ENCODE measurements around the gene CROCC2.

- no peak for TF ChIP-seq EZH2phosphoT487 (conservative IDR thresholded peaks at IDR 0.05; ENCODE audit: low read length)
- TF ChIP-seq CTCF (IDR thresholded peaks at IDR 0.05; ENCODE audit: insufficient read depth, low read length, poor library complexity, severe bottlenecking), result no peak
Measured at GRCh38 chr2:240934701-240935102, 28.6 kb downstream of the CROCC2 start.
